CD4-positive, alpha-beta T cell (primary cell): ENCODE data around the gene OR10H1. TPM values are rescaled to one million over a fixed set of nuclear protein-coding genes. Genes with fewer than 3 reads are reported as not detected.
"Not testable (repeated sequence)": the region's sequence is repeated elsewhere in the genome, so short reads cannot be mapped to it uniquely, and the experiment has no call there.

ENCODE experiments used
- ATAC-seq: fragments of 200-7000 bp; cut with Tn5 transposase; one replicate; pipeline ENCODE4 v1.10.0; 2022; ENCODE audit warnings: mild to moderate bottlenecking; ENCODE audit not compliant: poor library complexity
- CTCF ChIA-PET: fragments of 350-600 bp; sonication (Branson Sonifier 250); formaldehyde crosslinking; loops from one replicate; lab custom pipeline; 2021; ENCODE audit warnings: antibody characterized with exemption, inconsistent platforms; lab: Charles Lee
- POLR2A ChIA-PET: fragments of 350-600 bp; sonication (Branson Sonifier 250); formaldehyde crosslinking; loops from one replicate; lab custom pipeline; 2021; ENCODE audit warnings: antibody characterized with exemption, inconsistent platforms; lab: Charles Lee
- DNase-seq, 14 experiments: peaks; one replicate each; pipeline ENCODE4 v3.0.0-alpha.2; 2013 to 2020; ENCODE audit warnings: mixed read lengths in 2 of 14
- H3K27ac ChIP-seq, 2 donors: one replicate each; pipeline versions ENCODE4 v1.5.1 to v1.7.0; 2013; ENCODE audit warnings: low read length in 2 of 2, low read depth in 1 of 2, mild to moderate bottlenecking in 1 of 2
- H3K27me3 ChIP-seq, 2 experiments: 1 replicate in 1 of 2; 2 replicates in 1 of 2; pipeline versions ENCODE4 v1.6.1 to v1.7.0; 2013; ENCODE audit warnings: low read length in 2 of 2, control low read depth in 1 of 2, mild to moderate bottlenecking in 1 of 2, moderate library complexity in 1 of 2; ENCODE audit not compliant: insufficient read depth in 2 of 2, control insufficient read depth in 1 of 2
- H3K36me3 ChIP-seq: one replicate; pipeline ENCODE4 v1.6.1; 2013; ENCODE audit warnings: low read length, control low read depth; ENCODE audit not compliant: insufficient read depth
- H3K4me1 ChIP-seq: one replicate; pipeline ENCODE4 v1.6.1; 2013; ENCODE audit warnings: low read length, control low read depth; ENCODE audit not compliant: insufficient read depth
- H3K4me3 ChIP-seq: one replicate; pipeline ENCODE4 v1.5.1; 2013; ENCODE audit warnings: mild to moderate bottlenecking, low read length, moderate library complexity
- H3K9me3 ChIP-seq, 2 experiments: 1 replicate in 1 of 2; 2 replicates in 1 of 2; pipeline versions ENCODE4 v1.6.1 to v1.7.0; 2013; ENCODE audit warnings: low read length in 2 of 2, mild to moderate bottlenecking in 2 of 2, control low read depth in 1 of 2, moderate library complexity in 1 of 2; ENCODE audit not compliant: control insufficient read depth in 1 of 2, insufficient read depth in 1 of 2
- H3K27ac Mint-ChIP-seq: one replicate; pipeline ENCODE4 v1.8.0; 2020; ENCODE audit warnings: mixed read lengths
- H3K27me3 Mint-ChIP-seq: one replicate; pipeline ENCODE4 v1.8.0; 2021; ENCODE audit warnings: mixed read lengths
- H3K36me3 Mint-ChIP-seq: one replicate; pipeline ENCODE4 v1.8.0; 2021; ENCODE audit warnings: low read depth, mixed read lengths
- H3K4me1 Mint-ChIP-seq: one replicate; pipeline ENCODE4 v1.8.0; 2021; ENCODE audit warnings: low read depth, mixed read lengths
- H3K4me3 Mint-ChIP-seq: one replicate; pipeline ENCODE4 v1.8.0; 2020; ENCODE audit warnings: mild to moderate bottlenecking, mixed read lengths
- H3K9me3 Mint-ChIP-seq: one replicate; pipeline ENCODE4 v1.8.0; 2020; ENCODE audit warnings: mixed read lengths
- CTCF ChIP-seq: fragments of 200-600 bp; IDR thresholded peaks from one replicate; pipeline ENCODE4 v1.8.0; 2022; ENCODE audit warnings: antibody characterized with exemption, mild to moderate bottlenecking
- intact Hi-C, 2 experiments: fragments of 100-400 bp; cut with DNase I in 1 of 2; cut with micrococcal nuclease in 1 of 2; formaldehyde crosslinking; loops; one replicate each; pipeline versions ENCODE4 v1.15.1 to v1.9.0; 2023 to 2025; cut with DNase I, micrococcal nuclease
- total RNA-seq, 174 experiments: library from RNA in 2 of 174; stranded (reverse) in 2 of 174; gene quantifications; one replicate each; pipeline ENCODE4 v1.2.3 and lab custom pipeline; 2021 to 2026

The OR10H1 gene
- total RNA-seq, 2 experiments from 2014 or later: 0.08 TPM; not detected in 1

DNA sequence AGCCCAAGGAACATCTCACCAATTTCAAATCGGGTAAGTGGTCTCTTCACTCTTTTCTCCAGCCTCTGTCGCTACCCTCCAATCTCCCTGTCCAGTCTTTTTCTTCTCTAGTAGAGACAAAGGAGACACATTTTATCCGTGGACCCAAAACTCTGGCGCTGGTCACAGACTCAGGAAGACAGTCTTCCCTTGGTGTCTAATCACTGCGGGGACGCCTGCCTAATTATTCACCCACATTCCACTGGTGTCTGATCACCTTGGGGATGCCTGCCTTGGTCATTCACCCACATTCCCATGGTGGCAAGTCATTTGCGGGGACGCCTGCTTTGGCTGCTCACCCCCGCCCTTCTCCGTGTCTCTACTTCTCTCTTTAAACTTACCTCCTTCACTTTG lies 13.8 kb upstream of the OR10H1 start:
- no peaks in the 10 kb centered on the region for H3K9me3 Mint-ChIP-seq
- H3K4me1 ChIP-seq: no peaks in the 10 kb centered on the region
- intact Hi-C loops: no loop called here
- no peak overlapping the region for H3K27ac Mint-ChIP-seq
- no peak overlapping the region for H3K4me3 Mint-ChIP-seq
- H3K4me1 Mint-ChIP-seq: no peaks in the 10 kb centered on the region
- no peak overlapping the region for H3K27ac ChIP-seq
- CTCF ChIA-PET: no interaction called here
- POLR2A ChIA-PET: no interaction called here
- no peaks in the 10 kb centered on the region for H3K36me3 ChIP-seq
- H3K27me3 ChIP-seq: no peaks in the 10 kb centered on the region
- H3K4me3 ChIP-seq: no peak overlapping the region
- H3K36me3 Mint-ChIP-seq: no peaks in the 10 kb centered on the region
- H3K27me3 Mint-ChIP-seq: no peaks in the 10 kb centered on the region
- no peak for TF ChIP-seq CTCF
- no peaks in the 10 kb centered on the region for H3K9me3 ChIP-seq
- DNase-seq (no peak), ATAC-seq (no peak)

DNA sequence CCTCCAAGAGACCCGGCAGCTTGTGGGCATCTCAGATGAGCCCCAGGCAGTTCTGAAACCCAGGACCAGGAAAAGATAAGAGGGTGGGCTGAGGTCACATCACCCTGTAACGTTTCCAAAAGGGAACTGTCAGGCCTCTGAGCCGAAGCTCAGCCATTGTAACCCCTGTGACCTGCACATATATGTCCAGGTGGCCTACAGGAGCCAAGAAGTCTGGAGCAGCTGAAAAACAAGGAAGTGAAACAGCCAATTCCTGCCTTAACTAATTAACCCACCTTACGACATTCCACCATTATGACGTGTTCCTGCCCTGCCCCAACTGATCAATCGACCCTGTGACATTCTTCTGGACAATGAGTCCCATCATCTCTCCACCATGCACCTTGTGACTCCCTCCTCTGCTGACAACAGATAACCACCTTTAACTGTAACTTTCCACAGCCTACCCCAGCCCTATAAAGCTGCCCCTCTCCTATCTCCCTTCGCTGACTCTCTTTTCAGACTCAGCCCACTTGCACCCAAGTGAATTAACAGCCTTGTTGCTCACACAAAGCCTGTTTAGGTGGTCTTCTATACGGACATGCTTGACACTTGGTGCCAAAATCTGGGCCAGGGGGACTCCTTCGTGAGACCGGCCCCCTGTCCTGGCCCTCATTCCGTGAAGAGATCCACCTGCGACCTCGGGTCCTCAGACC lies 13.3 kb upstream of the OR10H1 start:
- DNase-seq, H3K9me3 ChIP-seq, H3K4me1 ChIP-seq, H3K4me1 Mint-ChIP-seq, H3K27me3 ChIP-seq, H3K4me3 Mint-ChIP-seq, H3K36me3 Mint-ChIP-seq, CTCF ChIA-PET, H3K9me3 Mint-ChIP-seq, H3K27ac ChIP-seq, H3K27ac Mint-ChIP-seq, POLR2A ChIA-PET, H3K36me3 ChIP-seq, H3K4me3 ChIP-seq, H3K27me3 Mint-ChIP-seq, ATAC-seq, intact Hi-C loops: not testable (repeated sequence)

- no peaks in the 10 kb centered on the region for H3K36me3 ChIP-seq
- TF ChIP-seq CTCF: no peak
- H3K4me3 ChIP-seq: no peak overlapping the region
- H3K9me3 ChIP-seq: no peaks in the 10 kb centered on the region
- Mint-ChIP-seq H3K4me1 (no peaks in the 10 kb centered on the region), H3K27me3 (no peaks in the 10 kb centered on the region), H3K9me3 (no peaks in the 10 kb centered on the region), H3K4me3 (no peak overlapping the region), H3K36me3 (no peaks in the 10 kb centered on the region), H3K27ac (no peak overlapping the region)
- POLR2A ChIA-PET: no interaction called here
- intact Hi-C loops: no loop called here
- H3K27ac ChIP-seq: no peak overlapping the region
- no peak for ATAC-seq
- CTCF ChIA-PET: no interaction called here
- no peaks in the 10 kb centered on the region for H3K4me1 ChIP-seq
- H3K27me3 ChIP-seq: no peaks in the 10 kb centered on the region
- no peak for DNase-seq
These were observed 12.7 kb upstream of the OR10H1 start for GRCh38 chr19:15828121-15828610.

- H3K4me1 Mint-ChIP-seq: no peaks in the 10 kb centered on the region
- POLR2A ChIA-PET: interaction anchor here (1.6 to 1.8 kb wide), 2 partner anchors 11 to 18 kb away, joined by 5 to 7 read pairs; no protein-coding TSS in a partner anchor
- intact Hi-C loops: no loop called here
- H3K9me3 Mint-ChIP-seq: no peaks in the 10 kb centered on the region
- no peaks in the 10 kb centered on the region for H3K27me3 Mint-ChIP-seq
- Histone ChIP-seq H3K36me3 (no peaks in the 10 kb centered on the region), H3K27ac (no peak overlapping the region), H3K4me3 (no peak overlapping the region), H3K27me3 (no peaks in the 10 kb centered on the region), H3K4me1 (no peaks in the 10 kb centered on the region), H3K9me3 (no peaks in the 10 kb centered on the region)
- ATAC-seq: no peak
- no peak overlapping the region for H3K4me3 Mint-ChIP-seq
- no peaks in the 10 kb centered on the region for H3K36me3 Mint-ChIP-seq
- DNase-seq: no peak
- no peak for TF ChIP-seq CTCF
- CTCF ChIA-PET: interaction anchor here (0.7 kb wide), 1 partner anchor 672 kb away, joined by 3 read pairs; no protein-coding TSS in a partner anchor
- H3K27ac Mint-ChIP-seq: no peak overlapping the region
These were observed 10.3 kb upstream of the OR10H1 start for GRCh38 chr19:15825753-15826152.
